Mucosa of descending colon (tissue), 3 donors: ENCODE measurements around the gene DENND1A. TPM values are rescaled to one million over a fixed set of nuclear protein-coding genes. Genes with fewer than 3 reads are reported as not detected.

Source experiments
- ATAC-seq: fragments of 200-7000 bp; cut with Tn5 transposase; one replicate; pipeline ENCODE4 v1.9.1; 2020; ENCODE audit warnings: mild to moderate bottlenecking, moderate library complexity
- DNase-seq, 3 donors: peaks; one replicate each; pipeline ENCODE4 v3.0.0-alpha.2; 2020
- H3K36me3 ChIP-seq: fragments of 200-600 bp; one replicate; pipeline ENCODE4 v1.8.0; 2021; ENCODE audit warnings: low read depth, mild to moderate bottlenecking
- H3K4me1 ChIP-seq: fragments of 200-600 bp; one replicate; pipeline ENCODE4 v1.8.0; 2021; ENCODE audit warnings: low read depth, mild to moderate bottlenecking
- H3K4me3 ChIP-seq: fragments of 200-600 bp; one replicate; pipeline ENCODE4 v1.8.0; 2021; ENCODE audit warnings: mild to moderate bottlenecking
- H3K9me3 ChIP-seq: fragments of 200-600 bp; one replicate; pipeline ENCODE4 v1.8.0; 2021; ENCODE audit warnings: mild to moderate bottlenecking
- CTCF ChIP-seq: fragments of 200-600 bp; IDR thresholded peaks from one replicate; pipeline ENCODE4 v1.8.0; 2022; ENCODE audit warnings: antibody characterized with exemption, mild to moderate bottlenecking
- intact Hi-C, 2 donors: fragments of 100-400 bp; cut with DNase I in 1 of 2; cut with micrococcal nuclease in 1 of 2; formaldehyde crosslinking; loops; one replicate each; pipeline versions ENCODE4 v1.11.0 to v1.11.1; 2022; cut with DNase I, micrococcal nuclease
- total RNA-seq, 3 donors: library from RNA; stranded (reverse); fragmentation: NEBNext Ultra II Directional in 2 of 3; extraction: Animal tissue kit (Norgen Biotek cat#: 25700) in 2 of 3; gene quantifications; one replicate each; pipeline versions ENCODE4 v1.2.1 to v1.2.4, GENCODE V29; 2021 to 2023
- donor health status: DM: no; HTN: no; CAD: no; lungs with moderate emphysema.
- donor health status: DM: no; HTN: no; CAD: no.
- donor health status: DM: no; HTN: yes; CAD: no.

The DENND1A gene
- total RNA-seq, 3 donors from 2014 or later, result 32.8 to 50.0 (median 35.1) TPM

DNA sequence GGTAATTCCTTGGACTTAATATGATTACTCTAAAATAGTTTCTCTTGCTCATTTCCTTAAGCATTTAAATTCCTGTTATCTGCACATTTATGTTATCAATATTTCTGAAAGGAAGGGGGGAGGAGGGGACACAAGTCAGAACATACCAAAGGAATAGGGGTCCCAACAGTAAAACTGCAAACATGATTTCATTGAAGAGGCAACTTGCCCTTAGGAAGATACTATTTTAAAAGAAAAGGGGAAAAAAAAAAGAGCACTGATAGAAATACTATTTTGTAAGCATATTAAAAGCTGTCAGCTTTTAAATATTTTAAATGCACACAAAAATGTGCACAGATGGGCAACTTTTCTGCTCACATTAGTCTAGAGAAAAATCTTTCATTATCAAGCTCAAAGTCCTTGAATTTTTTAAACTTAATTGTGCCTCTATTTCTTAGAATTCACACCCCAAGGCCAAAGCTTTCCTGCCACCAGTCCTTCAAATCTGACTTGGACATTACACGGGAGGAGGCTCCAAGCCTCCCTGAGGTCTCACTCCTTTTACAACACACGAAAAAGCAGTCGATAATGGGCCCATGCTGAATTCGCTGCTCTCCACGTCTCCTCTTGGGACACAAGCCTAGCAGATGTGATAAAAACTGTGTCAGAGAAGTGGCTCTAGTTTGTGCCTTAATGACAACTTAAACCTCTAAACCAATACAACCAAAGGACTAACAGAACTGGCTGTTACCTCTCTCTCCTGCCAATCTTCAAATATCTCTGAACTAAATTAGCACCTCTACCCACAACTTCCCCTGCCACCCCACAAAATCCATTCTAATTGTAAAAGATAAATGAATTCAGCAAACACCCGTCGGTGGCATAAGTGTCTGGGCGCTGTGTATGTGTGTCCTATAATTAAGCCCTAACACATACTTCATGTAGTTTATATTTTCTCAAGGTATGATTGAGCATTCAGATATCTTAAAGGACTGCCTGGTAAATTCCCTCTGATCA lies 154.3 kb downstream of the DENND1A start:
- Histone ChIP-seq H3K36me3 (no peaks in the 10 kb centered on the region), H3K4me1 (no peaks in the 10 kb centered on the region), H3K4me3 (no peak overlapping the region), H3K9me3 (no peaks in the 10 kb centered on the region)
- intact Hi-C loops, result no loop called here
- no peak for TF ChIP-seq CTCF
- DNase-seq, result no peak
- ATAC-seq, result no peak

DNA sequence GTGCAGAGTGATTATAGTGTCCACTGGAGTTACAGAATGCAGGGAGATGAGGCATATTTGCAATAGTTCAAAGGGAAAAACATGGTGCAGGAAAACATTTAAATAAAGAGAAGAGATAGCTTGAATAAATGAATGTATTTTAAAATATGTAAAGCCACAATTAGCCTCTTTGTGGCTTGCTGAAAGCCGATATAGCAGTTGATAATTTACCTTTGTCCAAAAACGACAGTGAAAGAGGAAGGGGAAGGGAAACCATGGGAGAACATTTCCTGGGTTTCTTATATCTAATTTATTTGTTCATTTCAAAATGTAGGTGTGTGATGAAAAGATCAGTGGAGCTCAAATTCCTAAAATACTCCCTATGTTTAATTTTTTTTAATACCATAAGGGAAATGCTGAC lies 156.1 kb downstream of the DENND1A start:
- Histone ChIP-seq H3K9me3 (no peaks in the 10 kb centered on the region), H3K36me3 (no peaks in the 10 kb centered on the region), H3K4me1 (no peaks in the 10 kb centered on the region), H3K4me3 (no peak overlapping the region)
- no peak for TF ChIP-seq CTCF
- DNase-seq (no peak), ATAC-seq (no peak)
- intact Hi-C loops, result no loop called here

GRCh38 chr9:123772967-123773366 lies 157.0 kb downstream of the DENND1A start:
- H3K9me3 ChIP-seq, result no peaks in the 10 kb centered on the region
- H3K4me1 ChIP-seq, result no peaks in the 10 kb centered on the region
- no peak overlapping the region for H3K4me3 ChIP-seq
- intact Hi-C loops, result no loop called here
- TF ChIP-seq CTCF, result no peak
- DNase-seq (no peak), ATAC-seq (no peak)
- H3K36me3 ChIP-seq, result no peaks in the 10 kb centered on the region

DNA sequence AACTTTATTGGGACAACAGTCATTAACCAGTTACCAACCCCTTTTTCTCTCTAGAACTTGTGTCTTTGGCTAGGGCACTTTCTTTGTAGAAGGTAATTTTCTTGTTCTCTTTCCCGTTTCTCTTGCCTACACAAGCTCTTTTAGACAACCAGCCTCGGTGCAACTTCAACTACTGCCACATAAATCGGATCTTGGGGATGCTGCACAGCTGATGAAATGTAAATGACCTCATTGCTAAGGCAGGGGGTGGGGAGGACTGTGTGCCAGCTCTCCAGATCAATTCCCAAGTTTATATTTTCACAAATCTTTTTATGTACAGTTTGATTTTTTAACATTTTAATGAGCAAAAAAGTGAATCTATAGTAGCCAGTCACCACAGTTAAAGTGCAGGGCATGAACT lies 157.6 kb downstream of the DENND1A start:
- Histone ChIP-seq H3K4me1 (no peaks in the 10 kb centered on the region), H3K9me3 (no peaks in the 10 kb centered on the region), H3K36me3 (no peaks in the 10 kb centered on the region), H3K4me3 (no peak overlapping the region)
- DNase-seq, result no peak
- TF ChIP-seq CTCF, result no peak
- no peak for ATAC-seq
- intact Hi-C loops, result no loop called here

DNA sequence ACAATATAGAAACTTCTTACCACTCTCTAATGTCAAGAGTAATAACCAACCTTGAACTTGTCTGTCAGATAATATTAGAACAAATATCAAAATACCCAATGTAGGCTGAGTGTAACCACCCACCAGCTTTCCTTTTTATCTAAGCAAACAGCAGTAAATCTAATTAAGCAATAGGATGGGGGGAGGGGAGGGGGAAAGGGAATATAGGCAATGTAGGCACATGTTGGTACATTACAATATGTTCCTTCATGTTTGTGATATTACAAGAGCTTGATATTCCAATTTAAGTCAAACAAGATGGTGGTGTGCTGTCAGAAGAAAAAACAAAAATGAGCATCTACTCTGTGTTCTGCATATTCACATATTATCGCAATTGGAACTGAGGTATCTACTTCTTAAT lies 158.2 kb downstream of the DENND1A start:
- DNase-seq (no peak), ATAC-seq (no peak)
- intact Hi-C loops, result no loop called here
- no peaks in the 10 kb centered on the region for H3K9me3 ChIP-seq
- TF ChIP-seq CTCF, result no peak
- H3K36me3 ChIP-seq, result no peaks in the 10 kb centered on the region
- no peaks in the 10 kb centered on the region for H3K4me1 ChIP-seq
- no peak overlapping the region for H3K4me3 ChIP-seq
